ENCODE data around the gene OAF.
"Not testable (repeated sequence)": the region's sequence is repeated elsewhere in the genome, so short reads cannot be mapped to it uniquely, and the experiment has no call there.

The OAF gene

DNA sequence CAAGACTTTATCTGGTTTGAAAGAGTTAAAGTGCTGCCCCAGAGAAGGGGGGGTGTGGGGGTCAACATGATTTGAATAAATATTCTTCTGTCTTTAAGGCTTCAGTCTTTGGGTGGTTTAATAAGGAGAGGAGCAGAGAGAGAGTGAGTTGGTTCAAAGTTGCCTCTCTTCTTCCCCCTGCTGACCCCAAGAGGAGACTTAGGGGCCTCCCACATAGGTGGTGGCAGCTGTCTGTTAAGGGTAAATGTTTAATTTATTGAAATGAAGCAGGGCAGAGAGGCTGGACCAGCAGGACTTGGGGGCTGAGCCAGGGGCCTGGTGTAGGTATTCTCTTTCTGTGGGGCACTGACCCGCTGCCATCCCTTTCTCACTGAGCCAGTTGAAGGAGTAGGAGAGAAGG lies 34.6 kb downstream of the OAF start:
- no peak for DNase-seq

DNA sequence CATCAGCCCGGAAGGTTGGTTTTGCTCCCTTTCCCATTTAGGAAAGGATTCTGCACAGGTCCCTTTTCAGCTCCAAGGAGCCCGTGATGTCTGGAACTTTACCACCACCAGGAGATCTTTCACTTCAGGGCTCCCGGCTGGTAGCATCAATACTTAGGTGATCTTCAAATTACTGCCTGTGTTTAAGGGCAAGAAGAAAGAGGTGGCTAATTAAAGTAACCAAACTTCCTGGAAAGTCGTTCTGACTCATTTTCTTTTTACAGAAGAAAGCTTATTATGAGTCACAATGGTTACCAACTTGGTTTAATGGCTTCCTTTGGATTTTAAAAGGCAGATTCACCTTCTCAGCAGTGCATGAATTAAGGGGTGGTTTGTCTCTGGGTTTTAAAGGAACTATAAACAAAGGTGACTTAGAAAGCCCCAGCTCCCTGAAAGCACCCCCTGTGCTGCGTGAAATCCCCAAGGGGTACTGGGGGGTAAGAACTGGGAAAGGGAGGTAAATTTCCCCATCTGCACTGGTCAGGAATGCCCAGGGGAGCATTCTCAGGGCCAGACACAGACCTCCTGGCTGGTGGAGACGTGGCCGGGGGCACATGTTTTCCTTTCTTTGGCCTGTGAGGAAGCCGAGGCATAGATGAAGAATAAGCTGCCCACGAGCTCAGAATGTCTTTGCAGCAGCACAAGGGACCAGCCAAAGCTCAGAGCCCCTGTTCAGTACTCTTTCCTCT lies 37.9 kb downstream of the OAF start:
- peak; percentile 81 for DNase-seq

DNA sequence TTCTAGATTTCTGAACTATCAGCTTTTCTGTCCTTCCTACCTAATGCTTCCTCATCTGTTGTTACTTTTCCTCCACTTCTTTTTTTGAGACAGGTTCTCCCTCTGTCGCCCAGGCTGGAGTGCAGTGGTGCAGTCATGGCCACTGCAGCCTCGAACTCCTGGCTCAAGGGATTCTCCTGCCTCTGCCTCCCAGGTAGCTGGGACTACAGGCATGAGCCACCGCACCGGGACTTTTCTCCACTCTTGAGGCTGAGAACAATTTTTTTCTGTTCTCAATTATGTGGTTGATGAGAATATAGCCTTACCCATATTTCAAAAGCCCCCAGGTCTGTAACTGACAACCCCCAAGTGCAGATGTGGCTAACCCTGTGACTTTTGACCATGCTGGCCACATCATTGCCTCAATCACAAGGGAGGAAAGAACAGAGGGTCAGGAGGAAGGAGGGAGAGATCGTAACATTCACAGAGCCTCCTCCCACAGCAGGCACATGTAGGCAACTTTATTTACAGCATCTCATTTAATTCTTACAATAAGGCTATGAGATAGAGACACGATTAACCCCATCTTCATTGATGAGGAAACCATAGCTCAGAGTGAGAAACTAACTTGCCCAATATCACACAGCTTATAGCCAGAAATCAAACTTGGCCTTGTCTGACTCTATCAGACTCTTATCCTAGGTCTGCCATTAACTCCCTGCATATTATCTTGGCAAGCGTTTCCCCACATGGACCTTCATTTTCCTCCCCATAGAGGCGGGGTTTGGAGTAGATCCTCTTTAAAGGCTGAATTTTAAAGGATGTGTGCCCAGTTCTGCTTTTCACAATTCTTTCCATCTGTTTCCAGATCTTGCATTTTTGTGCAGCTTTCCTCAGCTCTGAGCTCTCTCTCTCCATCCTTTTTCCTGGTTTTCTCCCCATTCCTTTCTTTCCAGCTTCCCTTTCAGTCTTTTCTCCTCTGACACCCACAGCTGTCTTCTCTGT lies 38.7 kb downstream of the OAF start:
- no peak for DNase-seq

DNA sequence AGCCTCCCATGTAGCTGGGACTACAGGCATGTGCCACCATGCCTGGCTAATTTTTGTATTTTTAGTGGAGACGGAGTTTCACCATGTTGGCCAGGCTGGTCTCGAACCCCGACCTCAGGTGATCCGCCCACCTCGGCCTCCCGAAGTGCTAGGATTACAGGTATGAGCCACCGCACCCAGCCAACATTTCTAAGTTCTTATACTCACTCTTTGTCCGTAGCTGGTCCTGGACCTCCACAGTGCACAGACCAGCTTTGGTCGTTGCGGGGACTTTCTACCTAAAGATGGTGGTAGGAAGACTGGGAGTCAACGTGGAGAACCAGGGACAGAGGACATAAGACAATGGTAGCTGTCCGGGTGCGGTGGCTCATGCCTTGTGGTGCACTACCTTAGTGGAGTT lies 42.5 kb downstream of the OAF start:
- DNase-seq: not testable (repeated sequence)

DNA sequence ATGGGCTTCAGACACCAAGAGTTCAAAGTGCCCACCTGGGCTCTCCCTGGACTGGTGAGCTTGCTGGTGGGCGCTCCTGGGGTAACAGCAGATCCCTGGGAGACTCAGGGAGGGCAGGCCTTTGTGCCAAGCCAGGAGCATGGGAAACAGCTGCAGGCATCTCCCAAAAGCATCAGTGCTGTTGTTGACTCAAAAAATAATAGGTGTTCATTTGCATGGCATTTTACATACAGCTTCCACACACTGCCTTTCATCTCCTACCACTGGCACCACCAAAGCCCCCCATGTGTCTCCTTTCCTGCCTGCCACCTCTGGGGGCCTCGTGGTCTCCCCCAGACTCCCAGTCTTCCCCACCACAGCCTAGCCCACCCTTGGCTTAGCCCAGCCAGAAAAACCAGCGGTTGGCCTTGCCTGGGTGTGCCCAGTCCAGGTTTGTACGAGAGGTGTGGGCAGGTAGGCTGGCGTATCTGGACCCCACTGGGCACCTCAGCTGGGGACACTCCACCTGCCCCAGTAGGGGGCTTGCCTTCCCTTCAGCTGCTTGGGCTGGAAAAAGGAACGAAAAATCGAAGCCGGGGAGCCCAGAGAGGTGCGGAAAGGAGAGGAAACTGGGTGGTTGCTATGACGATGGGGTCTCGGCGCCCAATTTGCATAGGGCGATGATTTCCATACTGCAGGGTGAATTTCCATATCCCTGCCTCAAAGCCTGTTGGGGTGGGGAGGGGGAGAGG lies 44.1 kb downstream of the OAF start:
- DNase-seq: no peak

DNA sequence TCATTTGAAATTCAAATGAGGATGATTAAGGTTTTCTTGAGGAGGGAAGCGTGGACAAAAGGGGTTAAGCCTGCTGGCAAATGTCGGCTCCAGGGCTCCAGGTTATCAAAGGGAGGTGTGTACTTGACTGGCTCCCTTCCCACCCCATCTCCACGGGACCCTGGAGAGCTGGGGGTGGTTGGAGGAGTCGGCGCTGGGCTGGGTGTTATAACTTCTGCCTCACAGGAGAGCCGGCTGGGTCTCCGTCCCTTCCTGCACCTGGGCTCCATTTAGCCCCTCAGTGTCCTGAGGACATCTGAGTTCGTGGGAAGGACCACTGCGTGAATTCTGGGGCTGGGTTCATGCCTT lies 44.7 kb downstream of the OAF start:
- DNase-seq: no peak

DNA sequence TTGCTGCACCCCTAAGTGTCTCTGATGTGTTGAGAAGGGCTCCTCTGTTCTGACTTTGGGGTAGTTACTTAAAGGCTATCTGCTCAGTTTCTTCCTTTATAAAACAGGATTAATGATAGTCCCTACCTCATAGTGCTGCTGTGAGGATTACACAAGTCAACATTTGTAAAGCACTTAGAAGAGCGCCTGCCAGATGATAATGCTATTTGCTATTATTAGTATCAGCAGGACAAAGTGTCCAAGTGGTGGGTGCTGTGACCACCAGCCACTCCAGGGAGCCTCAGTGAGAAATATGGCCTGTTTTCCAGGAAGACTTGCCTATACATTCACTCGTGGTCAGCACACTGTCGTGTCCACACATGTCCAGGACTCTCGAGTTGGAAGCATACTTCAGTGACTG lies 45.3 kb downstream of the OAF start:
- DNase-seq: no peak

DNA sequence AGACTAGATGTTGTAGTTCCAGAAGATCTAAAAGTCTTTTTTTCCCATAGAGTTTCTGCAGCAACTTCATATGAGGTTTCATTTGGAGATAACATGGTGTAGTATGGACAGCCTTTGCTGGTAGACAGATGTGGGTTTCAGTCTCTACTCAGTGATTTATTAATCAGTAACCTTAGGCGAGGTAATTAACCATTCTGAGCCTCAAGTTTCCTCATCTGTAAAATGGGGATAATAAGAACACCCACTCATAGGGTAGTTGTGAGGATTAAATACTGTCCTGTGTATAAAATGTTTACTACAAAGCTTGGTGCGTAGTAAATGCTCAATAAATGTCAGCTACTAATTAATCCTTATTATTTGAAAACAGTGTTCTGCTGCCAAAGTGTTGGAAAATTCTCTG lies 45.9 kb downstream of the OAF start:
- no peak for DNase-seq

DNA sequence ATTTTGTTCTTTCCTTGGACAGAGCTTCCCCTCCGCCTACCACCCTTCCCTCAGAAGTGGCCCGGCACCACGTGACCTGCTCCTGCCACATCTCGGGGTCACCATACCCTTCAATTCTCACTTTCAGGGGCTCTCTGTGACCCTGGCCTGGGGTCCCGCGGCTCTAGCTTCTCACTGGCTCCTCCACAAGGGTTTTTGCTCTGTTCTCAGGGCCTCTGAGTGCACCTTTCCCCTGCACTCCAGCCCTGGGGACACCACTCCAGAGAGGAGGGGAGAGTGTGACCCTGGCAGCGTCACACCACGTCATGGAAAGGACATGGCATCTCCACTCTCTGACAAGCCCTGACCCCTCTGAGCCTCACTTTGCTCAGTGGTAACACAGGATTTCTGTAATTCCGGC lies 46.5 kb downstream of the OAF start:
- no peak for DNase-seq

DNA sequence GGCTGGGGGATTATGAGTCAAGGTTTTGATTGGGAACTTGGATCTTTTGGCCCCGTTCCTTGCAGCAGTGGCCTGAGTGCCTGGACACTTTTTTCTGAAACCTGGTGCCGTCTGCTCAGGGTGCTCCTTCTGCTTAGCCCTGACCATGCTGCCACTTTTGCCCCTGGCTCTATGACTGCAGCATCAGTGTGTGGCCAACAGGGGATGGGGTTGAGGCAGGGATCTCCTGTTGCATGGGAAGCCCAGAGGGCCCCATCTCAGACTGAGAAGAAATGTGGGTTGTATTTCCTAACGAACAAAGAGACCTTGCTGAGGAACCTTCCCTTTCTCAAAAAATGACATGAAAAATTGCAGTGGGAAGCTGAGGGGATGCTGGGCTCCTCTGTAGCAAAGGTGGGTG lies 47.8 kb downstream of the OAF start:
- DNase-seq: no peak

DNA sequence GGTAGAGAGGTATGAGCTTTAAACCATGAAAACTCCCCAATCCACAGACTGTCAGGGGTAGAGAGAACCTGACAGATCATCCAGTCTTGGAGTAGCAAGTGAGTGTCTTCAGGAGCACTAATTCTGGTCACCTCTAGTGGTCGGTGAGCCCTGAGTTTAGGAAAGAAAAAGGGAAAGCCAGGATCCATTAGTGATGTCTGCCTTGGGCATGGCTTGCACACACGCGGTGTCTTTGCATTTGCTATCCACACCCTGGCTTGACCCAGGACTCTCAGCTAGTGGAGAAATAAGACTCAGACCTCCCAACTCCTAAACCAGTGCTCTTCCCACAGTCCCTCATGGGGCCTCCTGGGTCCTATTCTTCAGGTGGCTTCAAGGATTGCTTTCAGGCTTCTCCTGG lies 48.4 kb downstream of the OAF start:
- DNase-seq: no peak

DNA sequence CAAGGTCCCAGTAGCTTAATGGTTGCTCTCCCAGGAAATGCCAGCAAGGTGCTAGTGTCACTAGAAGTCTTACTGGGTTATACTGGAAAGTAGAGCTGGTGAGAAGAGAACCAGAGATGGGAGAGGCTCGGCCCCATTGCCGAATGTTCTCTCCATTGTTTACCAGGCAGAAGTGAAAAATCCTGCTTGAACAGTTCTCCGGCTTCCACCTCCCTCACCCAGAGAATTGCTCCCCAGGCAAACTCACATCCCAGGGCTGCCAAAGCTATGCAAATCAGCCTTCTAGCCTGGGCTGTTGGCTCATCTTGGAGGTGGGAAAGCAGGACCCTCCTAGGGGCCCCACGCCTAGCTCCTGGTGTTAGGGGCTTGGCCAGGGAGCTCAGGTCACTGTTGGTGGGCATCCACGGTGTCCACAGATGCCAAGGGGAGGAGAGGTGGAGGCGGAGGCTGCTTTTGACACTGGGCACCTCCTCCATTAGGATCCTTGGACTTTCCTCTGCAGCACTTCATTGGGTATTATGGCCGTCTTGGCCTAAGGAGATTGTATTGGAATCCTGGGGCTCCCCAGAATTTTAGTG lies 49.2 kb downstream of the OAF start:
- DNase-seq: no peak

DNA sequence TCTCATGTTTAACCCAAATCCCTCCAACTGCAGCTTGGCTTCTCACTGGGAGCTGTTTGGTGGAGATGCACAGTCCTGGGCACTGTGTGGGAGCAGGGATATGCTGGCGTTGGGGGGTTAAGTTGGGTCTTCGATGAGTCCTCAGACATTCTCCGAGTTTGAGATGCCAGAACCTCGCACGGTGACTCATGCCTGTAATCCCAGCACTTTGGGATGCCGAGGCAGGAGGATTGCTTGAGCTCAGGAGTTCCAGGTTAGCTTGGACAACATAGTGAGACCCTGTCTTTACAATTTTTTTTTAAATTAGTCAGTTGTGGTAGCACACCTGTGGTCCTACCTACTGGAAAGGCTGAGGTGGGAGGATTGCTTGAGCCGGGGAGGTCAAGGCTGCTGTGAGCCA lies 49.8 kb downstream of the OAF start:
- DNase-seq: no peak

DNA sequence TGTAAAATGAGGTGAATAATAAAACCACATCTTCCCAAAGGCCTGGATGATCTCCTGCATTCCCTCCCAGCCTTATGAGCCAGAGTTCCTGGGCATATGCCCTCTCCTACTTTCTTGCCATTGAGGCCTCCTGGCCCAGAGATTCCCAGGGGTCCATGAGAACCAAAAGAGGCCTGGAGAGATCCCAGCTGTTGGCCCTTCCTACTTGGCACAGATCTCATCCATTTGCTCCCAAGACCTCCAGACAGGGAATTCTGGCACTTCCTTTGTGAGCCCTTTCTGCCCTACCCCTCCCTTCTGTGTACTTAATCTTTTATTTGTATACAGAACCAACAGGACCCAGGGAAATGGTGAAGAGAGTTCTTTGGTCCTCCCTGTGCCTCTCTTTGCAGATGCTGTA lies 50.5 kb downstream of the OAF start:
- no peak for DNase-seq

DNA sequence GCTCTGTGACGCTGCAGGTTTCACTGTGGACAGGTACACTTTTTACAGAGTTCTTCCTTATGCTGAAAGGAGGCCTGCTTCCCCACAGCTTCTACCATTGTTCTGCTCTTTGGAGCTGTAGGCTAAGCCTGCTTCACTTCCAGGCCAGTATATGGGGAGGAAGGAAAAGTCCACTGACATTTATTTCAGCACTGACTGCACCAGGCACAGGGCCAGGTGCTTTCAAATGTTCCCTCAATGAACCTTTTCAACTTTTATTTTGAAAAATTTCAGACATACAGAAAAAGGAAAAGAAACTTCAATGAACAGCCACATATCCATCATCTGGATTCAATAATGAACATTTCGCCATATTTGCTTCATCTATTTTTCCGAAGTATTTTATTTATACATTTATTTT lies 51.1 kb downstream of the OAF start:
- no peak for DNase-seq

DNA sequence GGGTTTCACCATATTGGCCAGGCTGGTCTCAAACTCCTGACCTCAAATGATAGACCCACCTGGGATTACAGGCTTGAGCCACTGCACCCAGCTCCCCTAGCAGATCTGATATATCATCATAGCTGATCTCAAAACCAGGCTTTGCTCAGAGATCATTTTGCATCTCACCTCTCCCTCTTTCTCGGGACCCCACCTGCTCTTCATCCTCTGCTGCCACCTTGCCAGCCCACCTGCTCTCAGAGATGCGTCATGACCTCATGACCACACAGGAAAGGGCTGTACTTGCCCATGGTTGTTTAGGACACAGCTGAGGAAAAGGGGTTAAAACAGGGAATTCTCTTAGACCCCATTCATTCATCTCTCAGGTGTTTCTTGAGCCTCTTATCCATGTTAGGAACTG lies 56.5 kb downstream of the OAF start:
- DNase-seq: no peak

DNA sequence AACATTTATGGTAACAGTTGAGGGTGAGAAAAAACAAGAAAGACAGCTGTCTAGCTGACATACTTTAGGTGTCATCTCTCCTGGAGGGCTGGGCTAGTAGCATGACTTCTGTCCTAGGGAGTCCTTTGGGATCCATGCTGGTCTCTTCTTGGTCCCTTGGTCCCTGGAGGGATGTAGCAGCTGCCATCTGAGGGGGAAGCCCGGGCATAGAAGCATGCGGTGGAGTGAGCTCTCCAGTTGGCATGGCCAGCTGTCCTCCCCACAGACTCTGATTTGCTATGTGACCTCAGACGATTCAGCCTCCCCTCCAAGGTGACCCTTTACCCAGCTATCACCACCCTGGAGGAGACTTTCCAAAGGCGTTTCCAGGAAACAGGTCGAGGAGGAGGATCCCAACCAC lies 57.9 kb downstream of the OAF start:
- no peak for DNase-seq

DNA sequence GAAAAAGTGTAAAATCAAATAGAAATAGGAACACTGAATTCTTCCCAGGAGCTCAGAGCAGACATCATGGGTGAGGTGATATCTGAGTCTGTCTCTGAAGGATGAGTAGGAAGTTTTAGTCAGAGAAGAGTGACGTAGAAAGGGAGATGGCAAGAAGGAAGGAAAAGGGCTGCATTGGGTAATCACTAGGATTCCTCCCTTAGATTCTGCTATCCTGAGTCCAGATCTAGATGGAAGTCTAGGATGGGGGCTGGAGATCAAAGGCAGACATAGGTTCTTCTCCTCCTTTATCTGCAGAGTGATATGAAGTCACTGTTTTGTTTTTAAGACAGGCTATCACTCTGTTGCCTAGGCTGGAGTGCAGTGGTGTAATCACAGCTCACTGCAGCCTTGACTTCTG lies 59.6 kb downstream of the OAF start:
- DNase-seq: no peak

DNA sequence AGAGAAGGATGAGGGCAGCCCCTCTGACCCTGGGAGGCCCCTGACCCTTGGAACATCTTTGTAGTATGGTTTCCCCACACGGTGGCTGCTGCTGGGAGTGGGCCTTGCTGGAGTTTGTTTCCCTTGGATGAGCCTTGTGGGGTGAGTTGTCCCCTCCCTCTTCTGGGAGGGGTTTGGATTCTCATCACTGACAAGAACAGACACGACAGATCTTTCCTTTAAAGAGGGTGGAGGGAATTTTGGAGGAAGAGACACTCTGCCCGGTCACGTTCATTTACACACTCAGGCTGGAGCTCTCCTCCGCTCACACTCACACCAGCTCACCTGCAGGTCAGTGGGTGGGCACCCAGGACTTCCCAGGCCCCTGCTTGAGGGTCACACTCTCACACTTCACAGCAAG lies 60.8 kb downstream of the OAF start:
- no peak for DNase-seq

DNA sequence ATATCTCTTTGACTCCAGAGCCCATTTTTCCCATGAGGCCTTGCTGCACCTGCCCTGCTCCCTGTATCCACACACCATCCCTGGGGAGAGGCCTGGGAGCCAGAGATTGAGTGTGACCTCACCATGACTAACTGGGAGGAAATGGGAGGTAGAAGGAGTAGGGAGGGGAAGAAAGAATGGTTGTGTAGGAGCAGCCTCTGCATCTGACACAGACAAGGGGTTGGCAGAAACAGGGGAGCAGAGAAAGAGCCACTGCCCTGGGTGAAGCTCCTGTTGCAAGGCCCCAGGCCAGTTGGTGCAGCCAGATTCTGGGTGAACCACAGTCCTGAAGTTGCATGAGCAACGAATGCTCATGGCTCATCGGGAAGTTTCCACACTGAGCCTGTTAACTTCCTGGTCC lies 61.5 kb downstream of the OAF start:
- DNase-seq: no peak

DNA sequence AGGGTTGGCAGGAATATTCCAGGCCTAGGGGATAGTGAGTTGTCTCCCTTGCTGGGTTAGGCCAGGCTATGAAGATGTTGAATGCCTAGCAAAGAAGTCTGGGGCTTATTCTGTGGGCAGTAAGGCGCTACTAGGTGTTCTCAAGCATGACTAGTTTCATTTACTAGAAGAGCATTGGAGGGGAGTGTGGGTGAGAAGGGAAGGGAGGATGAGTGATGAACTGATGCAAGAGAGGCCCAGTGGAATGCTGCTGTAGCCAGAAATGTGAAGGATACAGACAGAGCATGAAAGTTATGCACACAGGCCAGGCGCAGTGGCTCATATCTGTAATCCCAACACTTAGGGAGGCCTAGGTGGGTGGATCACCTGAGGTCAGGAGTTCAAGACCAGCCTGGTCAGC lies 62.6 kb downstream of the OAF start:
- DNase-seq: no peak

DNA sequence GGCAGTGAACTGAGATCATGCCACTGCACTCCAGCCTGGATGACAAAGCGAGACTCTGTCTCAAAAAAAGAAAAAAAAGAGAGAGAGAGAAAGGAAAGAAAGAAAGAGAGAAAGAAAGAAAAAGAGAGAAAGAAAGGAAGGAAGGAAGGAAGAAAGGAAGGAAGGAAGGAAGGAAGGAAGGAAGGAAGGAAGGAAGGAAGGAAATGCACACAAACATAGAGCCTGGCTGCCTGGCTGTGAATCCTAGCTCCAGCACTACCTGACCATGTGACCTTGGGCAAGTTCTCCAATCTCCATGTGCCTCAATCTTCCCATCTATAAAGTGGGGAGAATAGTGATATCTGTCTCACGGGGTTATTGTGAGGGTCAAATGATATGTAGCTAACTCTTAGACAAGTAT lies 63.1 kb downstream of the OAF start:
- not testable (repeated sequence) for DNase-seq

DNA sequence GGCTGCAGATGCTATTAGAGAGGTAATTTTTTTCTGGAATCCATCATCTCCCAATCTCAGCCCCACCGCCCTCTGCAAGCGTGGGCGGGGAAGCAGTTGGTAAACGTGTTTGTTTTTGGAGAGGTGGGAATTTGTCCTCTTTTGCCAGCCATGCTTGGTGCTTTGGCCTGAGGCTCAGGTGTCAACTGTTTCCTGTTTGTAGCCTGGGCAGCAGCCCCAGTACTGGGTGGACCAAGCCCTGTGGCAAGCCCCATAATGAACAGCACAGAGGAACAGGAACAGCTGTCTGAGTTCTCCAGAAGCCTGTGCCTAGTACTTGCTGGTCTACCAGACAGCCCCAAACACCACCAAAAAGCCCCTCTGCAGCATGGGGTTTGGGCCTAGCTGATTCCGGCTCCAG lies 68.7 kb downstream of the OAF start:
- DNase-seq: no peak
